Activated CD8-positive, alpha-beta memory T cell treated with anti-CD3 and anti-CD28 coated beads, Interleukin-2, amount 50 U/mL, for 4 hours (primary cell): ENCODE data around the gene IRF8.
A peak's percentile ranks its signal among the peaks of the same experiment; 100 is the strongest.
"Not testable (repeated sequence)": the region's sequence is repeated elsewhere in the genome, so short reads cannot be mapped to it uniquely, and the experiment has no call there.

Experiments
- DNase-seq: peaks from one replicate; pipeline ENCODE4 v3.0.0-alpha.2; 2020

IRF8 gene

GRCh38 chr16:85940214-85940613, 41.3 kb downstream of the IRF8 start:
- DNase-seq, result no peak

- no peak for DNase-seq
Observed at GRCh38 chr16:85941863-85942644, 43.1 kb downstream of the IRF8 start.

- not testable (repeated sequence) for DNase-seq
Observed at GRCh38 chr16:85942659-85943058, 43.7 kb downstream of the IRF8 start.

GRCh38 chr16:85943711-85944110, 44.7 kb downstream of the IRF8 start:
- no peak for DNase-seq

- no peak for DNase-seq
Observed at GRCh38 chr16:85944572-85945423, 45.8 kb downstream of the IRF8 start.

- no peak for DNase-seq
Observed at GRCh38 chr16:85945424-85945751, 46.4 kb downstream of the IRF8 start.

- DNase-seq, result no peak
Observed at GRCh38 chr16:85946541-85947124, 47.7 kb downstream of the IRF8 start.

- peak; percentile 49 for DNase-seq
Observed at GRCh38 chr16:85947230-85948137, 48.5 kb downstream of the IRF8 start.

- DNase-seq, result no peak
Observed at GRCh38 chr16:85948138-85948509, 49.2 kb downstream of the IRF8 start.

- DNase-seq, result no peak
Observed at GRCh38 chr16:85948616-85949265, 49.8 kb downstream of the IRF8 start.

- DNase-seq, result no peak
Observed at GRCh38 chr16:85950136-85950918, 51.4 kb downstream of the IRF8 start.

- DNase-seq, result no peak
Observed at GRCh38 chr16:85952197-85952596, 53.2 kb downstream of the IRF8 start.

- no peak for DNase-seq
Observed at GRCh38 chr16:85952811-85953210, 53.8 kb downstream of the IRF8 start.

GRCh38 chr16:85954927-85955519, 56.1 kb downstream of the IRF8 start:
- DNase-seq, result no peak

- no peak for DNase-seq
Observed at GRCh38 chr16:85955566-85955965, 56.6 kb downstream of the IRF8 start.

GRCh38 chr16:85956426-85956825, 57.5 kb downstream of the IRF8 start:
- no peak for DNase-seq

- DNase-seq, result no peak
Observed at GRCh38 chr16:85958731-85959130, 59.8 kb downstream of the IRF8 start.

- no peak for DNase-seq
Observed at GRCh38 chr16:85959686-85960085, 60.7 kb downstream of the IRF8 start.

- DNase-seq, result no peak
Observed at GRCh38 chr16:85960486-85961046, 61.6 kb downstream of the IRF8 start.
